GM18507 (cell line): Measurements from ENCODE around the gene VPS13D.
"Not testable (repeated sequence)": the region's sequence is repeated elsewhere in the genome, so short reads cannot be mapped to it uniquely, and the experiment has no call there.

ENCODE experiments used
- DNase-seq: peaks from one replicate; pipeline ENCODE4 v3.0.0; 2011; ENCODE audit warnings: low read depth; ENCODE audit not compliant: insufficient read length; ENCODE audit errors: extremely low spot score
- FAIRE-seq: peaks from 2 replicates; lab custom pipeline; 2011; peaks lifted over from hg19 to GRCh38; lab: Jason Lieb, UNC

VPS13D gene

GRCh38 chr1:12384836-12385456 lies 155.1 kb downstream of the VPS13D start:
- FAIRE-seq (no peak), DNase-seq (no peak)

- DNase-seq (no peak), FAIRE-seq (no peak)
Observed at GRCh38 chr1:12386130-12386529, 156.3 kb downstream of the VPS13D start.

- FAIRE-seq: no peak
- no peak for DNase-seq
Observed at GRCh38 chr1:12387641-12388040, 157.8 kb downstream of the VPS13D start.

- not testable (repeated sequence) for DNase-seq, FAIRE-seq
Observed at GRCh38 chr1:12390296-12390695, 160.5 kb downstream of the VPS13D start.

GRCh38 chr1:12397462-12398450 lies 167.9 kb downstream of the VPS13D start:
- FAIRE-seq (no peak), DNase-seq (no peak)

- DNase-seq: no peak
- no peak for FAIRE-seq
Observed at GRCh38 chr1:12398479-12398878, 168.6 kb downstream of the VPS13D start.

- no peak for DNase-seq
Observed at GRCh38 chr1:12400027-12400693, 170.3 kb downstream of the VPS13D start.

GRCh38 chr1:12402159-12402673 lies 172.4 kb downstream of the VPS13D start:
- no peak for FAIRE-seq

More at GRCh38 chr1:12400027-12400693, 170.3 kb downstream of the VPS13D start:
- no peak for FAIRE-seq

GRCh38 chr1:12402842-12403241 lies 173.0 kb downstream of the VPS13D start:
- DNase-seq (no peak), FAIRE-seq (no peak)

More at GRCh38 chr1:12402159-12402673, 172.4 kb downstream of the VPS13D start:
- no peak for DNase-seq

- FAIRE-seq (no peak), DNase-seq (no peak)
Observed at GRCh38 chr1:12404918-12405317, 175.1 kb downstream of the VPS13D start.

- DNase-seq: no peak
- no peak for FAIRE-seq
Observed at GRCh38 chr1:12405325-12406210, 175.7 kb downstream of the VPS13D start.

GRCh38 chr1:12406211-12407021 lies 176.6 kb downstream of the VPS13D start:
- DNase-seq (no peak), FAIRE-seq (no peak)

- FAIRE-seq (no peak), DNase-seq (no peak)
Observed at GRCh38 chr1:12407050-12407961, 177.5 kb downstream of the VPS13D start.

- no peak for FAIRE-seq
- DNase-seq: no peak
Observed at GRCh38 chr1:12407962-12408454, 178.2 kb downstream of the VPS13D start.

- FAIRE-seq (no peak), DNase-seq (no peak)
Observed at GRCh38 chr1:12408662-12409061, 178.8 kb downstream of the VPS13D start.

- no peak for FAIRE-seq
- DNase-seq: no peak
Observed at GRCh38 chr1:12409681-12410080, 179.9 kb downstream of the VPS13D start.

GRCh38 chr1:12410351-12410750 lies 180.5 kb downstream of the VPS13D start:
- DNase-seq: no peak
- FAIRE-seq: no peak
